ENCODE measurements around the gene AFF3.
A peak's percentile ranks its signal among the peaks of the same experiment; 100 is the strongest.
"Not testable (repeated sequence)": the region's sequence is repeated elsewhere in the genome, so short reads cannot be mapped to it uniquely, and the experiment has no call there.

The AFF3 gene

GRCh38 chr2:99776906-99777646 is 365.3 kb downstream of the AFF3 start:
- DNase-seq: no peak

DNA sequence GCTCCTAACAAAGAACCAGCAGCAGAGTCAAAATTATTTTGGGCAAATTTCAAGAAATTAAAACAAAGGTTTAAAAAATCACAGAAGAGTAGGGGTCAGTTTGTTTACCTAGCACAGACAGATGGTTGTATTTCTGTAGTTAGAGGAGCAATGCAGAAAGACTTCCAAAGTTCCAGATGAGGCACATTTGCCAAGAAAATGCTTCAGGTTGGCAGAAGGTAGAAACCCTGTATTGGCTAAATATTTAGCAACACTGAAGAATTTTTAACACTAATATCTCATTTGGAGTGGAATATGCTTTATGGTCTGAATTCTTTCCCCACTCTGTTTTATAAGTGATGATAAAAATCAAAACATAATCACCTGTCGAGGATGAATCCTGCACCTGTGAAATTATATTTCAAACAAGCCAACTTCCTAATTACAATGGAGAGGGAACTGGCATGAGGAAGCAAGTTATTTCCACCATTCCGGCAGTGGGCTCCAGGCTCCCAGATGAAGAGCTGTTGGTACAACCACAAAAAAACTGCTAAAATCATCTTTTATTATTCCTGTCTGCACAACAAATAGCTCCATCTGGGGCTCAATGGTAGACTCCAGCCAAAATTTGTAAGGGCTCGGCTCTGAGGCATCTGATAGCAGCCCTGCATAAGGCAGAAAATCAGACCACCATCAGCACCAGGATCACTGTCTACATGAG is 366.0 kb downstream of the AFF3 start:
- DNase-seq: no peak

DNA sequence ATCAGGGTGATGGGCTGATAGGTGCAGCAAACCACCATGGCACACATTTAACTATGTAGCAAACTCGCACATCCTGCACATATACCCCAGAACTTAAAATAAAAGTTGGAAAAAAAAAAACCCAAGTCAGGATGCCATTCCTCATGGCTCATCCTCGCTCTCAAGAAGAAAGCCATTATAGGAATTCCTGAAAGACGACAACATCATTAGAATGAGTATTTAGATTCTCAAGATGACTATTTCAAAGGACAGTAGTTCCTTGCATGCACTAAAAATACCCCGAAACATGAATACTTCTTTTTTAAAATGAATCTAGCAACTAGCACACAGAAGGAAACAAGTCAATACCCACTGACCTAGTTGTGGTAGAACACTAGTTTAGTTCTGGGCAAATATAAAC is 366.8 kb downstream of the AFF3 start:
- no peak for DNase-seq

- not testable (repeated sequence) for DNase-seq
Measured at GRCh38 chr2:99773642-99774041, 368.7 kb downstream of the AFF3 start.

DNA sequence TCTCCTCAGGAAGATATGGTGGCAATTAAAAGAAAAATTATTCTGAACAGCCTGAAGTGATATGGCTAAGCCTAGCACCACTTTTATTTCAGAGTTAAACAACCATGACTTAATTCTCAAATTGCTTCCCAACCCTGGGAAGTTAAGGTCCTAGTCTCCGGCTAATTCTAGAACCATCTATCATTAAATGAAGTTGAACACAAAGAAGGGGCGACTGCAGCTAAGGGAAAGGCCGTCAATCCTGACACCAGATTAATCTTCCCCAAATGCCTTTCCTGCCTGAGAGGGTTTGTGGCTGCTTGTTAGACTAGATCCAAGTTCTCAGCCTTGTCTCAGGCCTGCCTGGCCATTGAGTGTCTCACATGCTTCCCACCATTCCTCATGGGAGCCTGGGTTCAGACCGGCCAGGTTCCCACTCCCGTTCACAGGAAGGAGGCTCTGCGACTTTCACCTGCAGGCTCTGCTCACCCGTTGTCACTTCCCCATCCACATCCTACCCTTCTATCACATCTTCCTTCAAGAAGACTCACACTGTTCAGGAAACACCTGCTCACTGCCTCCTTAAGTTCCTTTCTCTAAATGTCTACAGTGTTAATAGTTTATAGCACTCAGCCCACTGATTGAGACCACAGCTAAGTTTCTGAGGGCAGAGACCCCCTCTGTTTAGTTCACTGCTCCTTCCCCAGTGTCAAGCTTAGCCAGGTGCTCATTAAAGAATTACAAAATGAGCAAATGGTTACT is 369.6 kb downstream of the AFF3 start:
- DNase-seq: no peak

GRCh38 chr2:99771681-99772333 is 370.6 kb downstream of the AFF3 start:
- DNase-seq: peak; percentile 23

DNA sequence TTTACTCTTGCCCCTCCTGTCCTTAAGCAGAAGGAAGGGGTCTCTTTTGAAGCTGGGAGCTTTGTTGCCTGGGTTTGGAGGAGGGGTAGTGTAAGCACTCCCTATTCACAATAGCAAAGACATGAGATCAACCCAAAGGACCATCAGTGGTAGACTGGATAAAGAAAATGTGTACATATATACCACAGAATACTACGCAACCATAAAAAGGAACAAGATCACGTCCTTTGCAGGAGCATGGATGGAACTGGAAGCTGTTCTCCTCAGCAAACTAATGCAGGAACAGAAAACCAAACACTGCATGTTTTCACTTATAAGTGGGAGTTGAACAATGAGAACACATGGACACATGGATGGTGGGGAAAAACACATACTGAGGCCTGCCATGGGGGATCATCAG is 371.5 kb downstream of the AFF3 start:
- no peak for DNase-seq

GRCh38 chr2:99765731-99766318 is 376.6 kb downstream of the AFF3 start:
- no peak for DNase-seq

- DNase-seq: no peak
Measured at GRCh38 chr2:99763764-99764163, 378.6 kb downstream of the AFF3 start.

DNA sequence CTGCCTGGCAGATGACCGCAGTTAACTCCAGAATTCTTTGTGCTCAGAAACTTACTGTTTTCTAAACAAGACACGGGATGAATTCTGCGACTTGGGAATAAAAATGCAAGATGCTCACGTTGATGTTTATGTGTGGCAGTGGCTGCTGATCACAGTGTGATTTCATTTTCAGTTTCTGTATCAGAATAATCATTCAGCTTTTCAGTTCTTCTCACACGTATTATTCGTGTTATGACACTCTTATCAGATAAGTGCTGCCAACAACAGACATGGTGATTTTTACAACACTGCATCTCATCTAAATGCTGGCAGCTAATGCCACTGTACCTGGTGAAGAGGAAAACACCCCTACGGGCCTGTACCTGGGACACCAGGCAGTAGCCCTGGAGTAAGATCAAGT is 379.7 kb downstream of the AFF3 start:
- DNase-seq: no peak

DNA sequence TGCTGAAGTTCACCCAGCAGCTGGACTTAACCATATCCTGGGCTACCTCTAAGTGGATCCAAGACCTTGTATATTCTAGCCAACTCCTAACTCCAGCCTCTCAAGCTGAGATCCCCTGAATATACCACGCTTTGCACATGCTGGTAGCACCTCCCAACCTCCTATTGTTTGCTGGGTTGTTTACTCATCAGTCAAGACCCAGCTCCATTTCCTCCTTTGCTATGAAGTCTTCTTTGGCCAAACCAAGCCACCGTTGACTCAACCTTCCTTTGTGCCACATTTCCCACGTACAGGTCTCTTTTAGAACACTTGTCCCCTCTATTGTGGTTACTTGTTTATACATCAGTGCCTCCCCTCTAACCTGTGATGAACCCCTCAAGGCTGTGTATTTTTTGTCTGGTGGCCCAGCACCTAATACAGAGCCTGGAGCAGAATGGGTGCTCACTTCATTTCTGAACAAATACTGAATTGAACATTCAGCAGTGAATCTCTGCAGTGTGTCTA is 384.7 kb downstream of the AFF3 start:
- no peak for DNase-seq

- DNase-seq: no peak
Measured at GRCh38 chr2:99756059-99756458, 386.3 kb downstream of the AFF3 start.

DNA sequence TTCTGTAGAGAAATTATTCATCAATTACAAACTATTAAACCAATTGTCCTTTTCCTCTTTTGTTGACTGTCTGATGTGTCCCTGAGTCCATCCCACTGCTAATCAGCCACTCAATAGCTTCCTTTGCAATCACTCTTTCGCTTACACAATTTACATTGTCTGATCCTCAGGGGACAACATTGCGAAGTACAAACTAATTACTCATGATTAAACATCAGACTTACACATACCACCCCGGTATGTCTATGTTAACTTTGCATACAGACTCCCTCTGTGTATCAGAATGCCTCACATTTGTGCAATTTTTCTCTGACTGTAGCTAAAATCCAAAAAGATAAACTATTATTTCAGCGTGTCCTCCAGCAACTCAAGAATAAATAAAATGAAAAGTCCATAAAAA is 388.2 kb downstream of the AFF3 start:
- no peak for DNase-seq

DNA sequence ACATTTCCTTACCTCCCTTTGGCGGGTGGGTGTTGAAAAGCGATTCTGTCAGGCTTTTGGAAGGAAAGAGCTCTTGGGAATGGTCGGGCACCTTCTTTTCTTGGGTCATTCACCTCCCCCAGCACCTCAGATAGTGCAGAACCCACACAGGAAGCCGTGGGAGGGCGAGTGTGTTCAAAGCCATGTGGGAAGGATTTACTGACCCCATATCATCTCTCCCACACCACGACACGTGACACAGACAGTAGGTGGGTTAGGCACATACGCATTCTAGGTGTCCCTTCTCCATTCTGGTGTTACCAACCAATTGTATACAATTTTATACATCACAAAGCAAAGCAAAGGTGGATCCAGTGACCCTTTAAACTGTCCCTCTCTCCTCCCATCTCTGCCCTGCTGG is 388.9 kb downstream of the AFF3 start:
- DNase-seq: no peak

DNA sequence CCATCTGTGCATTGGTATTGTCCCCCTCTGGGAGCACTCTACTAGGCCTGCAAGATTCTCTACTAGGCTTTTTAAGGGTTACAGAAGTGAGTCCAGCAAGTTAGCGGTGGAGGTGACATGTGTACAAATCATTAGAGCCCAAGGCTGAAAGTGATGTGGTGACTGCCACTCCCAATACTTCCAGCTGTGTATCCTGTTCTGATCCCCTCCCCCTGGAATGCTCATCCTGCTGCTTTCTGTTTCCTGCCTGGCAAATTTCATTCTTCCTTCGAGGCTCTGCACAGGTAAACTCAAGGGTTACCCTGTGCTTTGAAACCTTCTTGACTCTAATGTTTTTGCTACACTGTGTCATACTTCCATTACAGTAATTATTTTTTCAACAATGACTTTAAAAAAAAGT is 394.0 kb downstream of the AFF3 start:
- DNase-seq: no peak

GRCh38 chr2:99747842-99748241 is 394.5 kb downstream of the AFF3 start:
- DNase-seq: no peak

DNA sequence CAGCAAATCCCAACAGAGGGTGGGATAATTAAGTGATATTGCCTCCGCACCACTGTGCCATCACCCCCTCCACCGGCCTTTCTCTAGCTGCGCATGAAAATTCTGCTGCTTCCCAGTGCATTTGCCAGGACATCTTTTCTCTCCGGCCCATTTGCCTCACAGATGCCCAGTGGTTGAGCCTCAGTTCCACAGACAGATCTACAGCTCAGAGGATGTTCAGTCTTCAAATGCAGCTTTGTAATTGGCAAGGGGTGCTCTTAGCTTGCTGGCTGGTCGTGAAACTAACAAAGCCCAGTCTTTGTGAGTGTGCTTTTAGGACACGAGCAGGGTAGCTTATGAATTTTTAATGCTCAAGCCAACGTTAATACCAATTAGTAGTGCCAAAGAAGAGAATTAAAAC is 399.2 kb downstream of the AFF3 start:
- DNase-seq: no peak

DNA sequence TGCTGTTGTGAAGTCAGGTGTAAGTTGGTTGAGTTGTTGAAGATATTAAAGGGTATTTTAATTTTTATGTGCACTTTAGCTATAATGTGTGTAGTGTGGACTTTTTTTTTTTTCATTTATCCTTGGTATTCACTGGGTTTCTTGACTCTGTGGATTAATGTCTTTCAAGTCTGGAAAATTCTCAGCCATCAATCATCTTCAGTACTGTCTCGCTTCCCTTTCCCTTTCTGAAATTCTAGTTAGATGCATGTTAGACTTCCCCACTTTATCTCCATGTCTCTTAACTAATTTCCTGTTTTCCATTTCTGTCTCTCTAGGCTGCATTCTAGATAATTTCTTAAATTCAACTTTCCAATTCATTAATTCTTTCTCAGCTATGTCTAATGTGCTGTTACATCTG is 404.9 kb downstream of the AFF3 start:
- no peak for DNase-seq

DNA sequence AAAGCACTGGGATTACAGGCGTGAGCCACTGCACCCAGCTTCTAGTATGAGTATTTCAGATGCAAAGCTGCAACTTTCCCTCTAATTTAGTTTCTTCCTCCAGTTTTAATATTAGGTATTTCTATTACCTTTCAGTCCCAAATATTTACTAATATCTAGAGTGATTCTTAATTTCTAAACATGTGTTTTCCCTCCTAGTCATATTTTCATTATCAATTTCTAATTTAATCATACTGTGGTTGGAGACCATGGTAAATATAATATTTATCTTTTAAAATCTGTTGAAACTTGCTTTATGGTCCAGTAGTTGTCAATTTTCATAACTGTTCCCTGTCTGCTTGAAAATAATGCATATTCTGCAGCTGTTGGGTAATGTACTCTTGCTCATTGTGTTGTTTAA is 406.6 kb downstream of the AFF3 start:
- no peak for DNase-seq

DNA sequence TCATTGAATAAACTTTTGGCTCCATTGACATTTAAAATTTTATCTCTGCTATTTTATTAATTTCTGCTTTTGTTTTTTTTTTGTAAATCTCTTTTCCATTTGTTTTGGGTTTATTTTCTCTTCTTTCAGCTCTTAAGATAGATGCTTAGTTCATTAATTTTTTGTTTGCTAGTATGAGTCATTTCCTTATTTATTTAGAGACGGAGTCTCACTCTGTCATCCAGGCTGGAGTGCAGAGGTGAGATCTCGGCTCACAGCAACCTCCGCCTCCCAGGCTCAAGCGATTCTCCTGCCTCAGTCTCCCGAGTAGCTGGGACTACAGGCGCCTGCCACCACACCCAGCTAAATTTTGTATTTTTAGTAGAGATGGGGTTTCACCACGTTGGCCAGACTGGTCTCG is 407.1 kb downstream of the AFF3 start:
- DNase-seq: not testable (repeated sequence)

GRCh38 chr2:99734236-99734635 is 408.2 kb downstream of the AFF3 start:
- DNase-seq: no peak

DNA sequence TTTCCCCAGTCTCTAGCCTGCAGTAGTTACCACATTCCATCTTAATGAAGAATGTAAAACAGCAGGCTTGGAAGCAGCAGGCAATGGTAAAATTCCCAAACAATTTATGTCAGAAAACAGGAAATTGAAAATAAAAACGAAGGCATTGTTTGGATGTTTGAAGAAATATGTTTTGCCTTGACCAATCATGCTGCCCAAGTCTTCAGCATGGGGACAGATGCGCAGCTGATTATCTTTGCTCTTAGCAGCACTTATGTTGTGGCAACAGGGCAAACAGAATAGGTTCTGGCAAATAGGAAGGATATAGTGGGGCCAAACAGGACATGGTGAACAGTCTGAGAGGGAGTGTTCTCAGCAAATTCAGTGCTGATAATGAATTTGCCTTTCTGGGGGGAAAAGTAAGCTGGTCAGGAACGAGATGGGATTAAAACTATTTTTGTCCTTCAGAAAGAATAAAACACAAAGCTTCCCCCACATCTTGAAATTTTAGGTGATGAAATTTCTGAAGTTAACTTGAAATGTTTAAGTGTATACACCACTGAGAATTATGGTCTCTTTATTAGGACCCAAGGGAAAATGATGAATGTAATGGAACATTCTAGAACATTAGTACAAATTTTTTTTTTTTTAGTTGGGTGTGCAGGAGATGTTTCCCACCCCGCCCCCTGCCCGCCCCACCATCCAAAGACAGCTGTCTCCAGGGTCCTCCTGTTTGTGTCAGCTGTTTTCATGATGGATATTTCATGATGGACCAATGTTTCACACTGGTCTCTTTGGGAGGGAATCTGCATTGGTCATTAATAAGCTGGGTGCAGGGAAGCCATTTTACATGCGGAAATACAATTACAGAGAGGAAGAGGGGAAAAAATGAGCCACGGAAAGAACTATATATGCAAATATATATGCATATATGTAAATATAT is 413.0 kb downstream of the AFF3 start:
- DNase-seq: peak; percentile 37
